Esophagus squamous epithelium (tissue), 4 donors: ENCODE measurements around the gene DAPK2.

Experiments used
- CTCF ChIP-seq, 6 experiments: fragments of 450-650 bp in 4 of 6; fragments of 200-600 bp in 2 of 6; sonication (generic) in 2 of 6; IDR thresholded peaks; one replicate each; pipeline ENCODE4 v1.5.1; 2016 to 2019; ENCODE audit warnings: antibody characterized with exemption in 6 of 6, mild to moderate bottlenecking in 4 of 6, moderate library complexity in 4 of 6
- POLR2A ChIP-seq, 4 donors: fragments of 450-650 bp; IDR thresholded peaks; one replicate each; pipeline ENCODE4 v1.6.1; 2017; ENCODE audit warnings: antibody characterized with exemption in 4 of 4, mild to moderate bottlenecking in 4 of 4, moderate library complexity in 3 of 4

GRCh38 chr15:63995789-63996188 lies 50.5 kb downstream of the DAPK2 start:
- TF ChIP-seq CTCF (IDR thresholded peaks at IDR 0.05) (no peak), POLR2A (IDR thresholded peaks at IDR 0.05) (no peak)
